MM.1S (cell line): ENCODE results near the gene KAT5.

Experiments used
- EZH2 ChIP-seq: fragments of 300-600 bp; sonication (generic); optimal IDR thresholded peaks from 2 replicates; pipeline ENCODE3; 2017; ENCODE audit warnings: low read depth, mild to moderate bottlenecking, antibody characterized with exemption, low read length, mixed read lengths
- EZH2phosphoT487 ChIP-seq: fragments of 300-600 bp; sonication (generic); IDR thresholded peaks from 2 replicates; pipeline ENCODE4 v1.6.1; 2018; ENCODE audit warnings: antibody characterized with exemption, low read length
- TF ChIP-seq, protein P1 (sequence below): fragments of 300-600 bp; sonication (generic); IDR thresholded peaks from 2 replicates; pipeline ENCODE4 v1.5.1; 2016; ENCODE audit warnings: antibody characterized with exemption, low read length, mixed read lengths

- TF ChIP-seq, protein P1, sequence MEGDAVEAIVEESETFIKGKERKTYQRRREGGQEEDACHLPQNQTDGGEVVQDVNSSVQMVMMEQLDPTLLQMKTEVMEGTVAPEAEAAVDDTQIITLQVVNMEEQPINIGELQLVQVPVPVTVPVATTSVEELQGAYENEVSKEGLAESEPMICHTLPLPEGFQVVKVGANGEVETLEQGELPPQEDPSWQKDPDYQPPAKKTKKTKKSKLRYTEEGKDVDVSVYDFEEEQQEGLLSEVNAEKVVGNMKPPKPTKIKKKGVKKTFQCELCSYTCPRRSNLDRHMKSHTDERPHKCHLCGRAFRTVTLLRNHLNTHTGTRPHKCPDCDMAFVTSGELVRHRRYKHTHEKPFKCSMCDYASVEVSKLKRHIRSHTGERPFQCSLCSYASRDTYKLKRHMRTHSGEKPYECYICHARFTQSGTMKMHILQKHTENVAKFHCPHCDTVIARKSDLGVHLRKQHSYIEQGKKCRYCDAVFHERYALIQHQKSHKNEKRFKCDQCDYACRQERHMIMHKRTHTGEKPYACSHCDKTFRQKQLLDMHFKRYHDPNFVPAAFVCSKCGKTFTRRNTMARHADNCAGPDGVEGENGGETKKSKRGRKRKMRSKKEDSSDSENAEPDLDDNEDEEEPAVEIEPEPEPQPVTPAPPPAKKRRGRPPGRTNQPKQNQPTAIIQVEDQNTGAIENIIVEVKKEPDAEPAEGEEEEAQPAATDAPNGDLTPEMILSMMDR: no peak
- no peak for TF ChIP-seq EZH2phosphoT487
- TF ChIP-seq EZH2: no peak
Measured at GRCh38 chr11:65680192-65680743, 31.8 kb upstream of the KAT5 start.
